Amygdala (tissue), 56 donors: Measurements from ENCODE around the gene GLIS1.

Experiments used
- DNase-seq, 56 donors: peaks; one replicate each; lab custom pipeline; 2025; lab: John Stamatoyannopoulos, UW

The GLIS1 gene

DNA sequence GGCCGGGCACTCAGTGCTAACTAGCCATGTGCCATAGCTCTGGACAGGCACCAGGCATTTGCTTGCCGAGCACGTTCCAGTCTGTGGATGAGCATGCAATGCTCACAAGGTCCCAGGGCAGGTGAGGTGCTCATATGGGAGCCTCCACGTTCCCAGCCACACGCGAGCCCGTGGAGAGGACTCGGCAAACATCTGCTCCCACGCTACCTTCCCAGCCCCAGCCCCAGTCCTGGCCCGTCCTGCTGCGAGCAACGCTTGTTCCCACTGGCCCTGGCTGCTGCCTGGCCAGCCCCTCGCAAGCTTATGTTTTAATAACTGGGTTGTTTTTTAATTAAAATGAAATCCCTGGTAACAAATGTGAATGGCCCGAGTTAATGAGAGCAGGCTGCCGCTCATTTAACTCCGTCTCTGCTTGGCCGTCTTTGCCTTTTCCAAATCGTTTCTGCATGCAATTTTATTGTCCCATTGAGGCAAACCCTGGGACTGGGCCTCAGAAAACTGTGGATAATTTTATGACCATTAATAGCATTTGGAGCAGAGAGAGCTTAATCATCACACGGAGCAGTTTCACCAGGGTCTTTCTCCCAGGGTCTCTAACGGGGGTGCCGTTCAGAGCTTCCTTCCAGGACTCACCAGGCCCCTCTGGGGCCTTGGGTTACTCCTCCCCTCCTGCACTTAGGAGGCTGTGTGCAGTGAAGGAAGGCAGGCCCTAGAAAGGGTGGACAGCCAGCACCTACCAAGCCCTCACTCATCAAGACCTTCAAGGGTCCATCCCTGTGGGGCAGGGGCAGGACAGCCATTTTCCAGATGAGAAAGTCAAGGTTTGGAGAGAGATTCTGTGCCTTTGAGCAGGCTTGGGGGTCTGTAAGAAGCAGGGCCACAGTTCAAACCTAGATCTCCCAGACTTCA is 136.8 kb downstream of the GLIS1 start:
- no peak for DNase-seq

DNA sequence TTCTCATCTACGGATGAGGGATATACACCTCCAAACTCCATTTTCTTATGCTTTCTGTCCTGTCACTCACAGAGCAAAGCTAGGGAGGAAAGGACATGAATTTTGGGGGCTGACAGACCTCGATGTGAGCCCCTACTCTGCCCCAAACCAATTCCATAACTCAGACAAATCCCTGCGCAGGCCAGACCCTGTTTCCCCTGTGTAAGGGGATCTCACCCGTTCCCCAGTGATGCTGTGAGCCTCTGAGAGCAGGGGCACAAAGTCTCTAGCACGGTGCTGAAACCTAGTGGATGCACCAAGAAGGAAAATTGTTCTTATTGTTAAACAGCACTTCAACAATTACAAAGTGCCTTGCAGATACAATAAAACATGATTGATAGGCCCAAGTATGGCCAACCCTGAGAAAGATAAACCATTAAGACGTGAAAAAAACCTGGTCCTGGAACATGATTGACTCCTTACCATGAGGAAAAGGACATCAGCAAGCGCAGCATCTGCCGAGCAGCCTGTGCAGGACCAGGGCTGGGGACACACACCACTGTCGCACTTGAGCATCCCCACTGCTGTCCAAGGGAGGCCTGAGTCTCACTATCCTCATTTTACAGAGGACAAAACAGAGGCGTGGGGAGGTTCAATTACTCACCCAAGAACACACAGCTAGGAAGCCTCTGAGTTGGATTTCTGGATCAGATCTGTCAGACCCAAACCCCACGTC is 137.8 kb downstream of the GLIS1 start:
- no peak for DNase-seq

DNA sequence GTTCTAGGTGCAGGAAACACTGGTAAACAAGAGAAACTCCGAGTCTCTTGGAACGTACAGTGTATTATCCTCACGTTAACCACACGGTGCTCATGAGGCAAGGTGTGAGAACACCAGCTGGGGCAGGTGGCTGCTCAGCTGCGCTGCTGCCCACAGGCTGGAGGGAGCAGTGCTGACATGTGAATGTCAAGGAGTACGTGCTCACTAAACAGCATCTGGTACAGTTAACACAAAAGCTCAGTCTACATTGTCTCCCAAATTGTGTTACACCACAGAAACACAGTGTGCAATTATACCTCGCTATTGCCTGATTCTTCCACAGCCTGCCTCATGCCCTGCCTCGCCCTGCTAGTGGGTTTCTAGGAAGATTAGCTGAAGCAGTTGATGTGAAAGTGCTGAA is 138.4 kb downstream of the GLIS1 start:
- DNase-seq = no peak

DNA sequence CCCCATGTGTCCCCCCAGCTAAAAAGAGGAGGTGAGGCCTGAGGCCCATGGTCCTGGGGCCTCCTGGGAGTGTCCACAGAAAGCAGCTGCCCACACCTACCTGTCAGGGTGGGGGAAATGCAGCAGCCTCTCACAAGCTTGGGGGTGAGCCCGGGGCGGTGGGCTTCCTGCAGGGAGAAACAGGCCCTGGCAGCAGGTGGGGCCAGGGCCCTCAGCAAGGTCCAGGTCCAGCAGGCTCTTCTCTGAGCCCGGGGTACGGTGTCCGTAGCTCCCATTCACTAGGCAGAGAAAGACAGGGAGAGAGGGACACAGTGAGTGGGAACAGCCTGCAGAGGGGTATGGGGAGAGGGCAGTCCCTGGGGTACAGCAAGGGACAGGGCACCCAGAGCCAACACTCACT is 139.0 kb downstream of the GLIS1 start:
- DNase-seq = no peak

DNA sequence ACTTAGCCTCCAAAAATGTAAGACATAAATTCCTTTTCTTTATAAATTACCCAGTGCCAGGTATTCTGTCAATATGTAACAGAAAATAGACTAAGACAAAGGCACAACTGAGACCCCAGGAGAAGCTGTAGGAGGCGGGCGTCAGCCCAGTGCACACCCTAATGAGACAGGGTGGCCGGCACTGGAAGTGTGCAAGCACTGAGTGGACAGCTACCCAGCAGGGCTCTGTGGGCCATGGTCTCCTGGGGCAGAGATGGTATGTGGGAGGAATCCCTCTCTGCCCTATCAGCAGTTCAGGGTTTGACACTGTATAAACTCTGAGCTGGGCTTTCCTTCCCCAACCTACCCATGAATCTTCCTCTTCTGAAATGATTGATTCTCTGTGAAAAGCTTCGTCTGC is 139.5 kb downstream of the GLIS1 start:
- no peak for DNase-seq

DNA sequence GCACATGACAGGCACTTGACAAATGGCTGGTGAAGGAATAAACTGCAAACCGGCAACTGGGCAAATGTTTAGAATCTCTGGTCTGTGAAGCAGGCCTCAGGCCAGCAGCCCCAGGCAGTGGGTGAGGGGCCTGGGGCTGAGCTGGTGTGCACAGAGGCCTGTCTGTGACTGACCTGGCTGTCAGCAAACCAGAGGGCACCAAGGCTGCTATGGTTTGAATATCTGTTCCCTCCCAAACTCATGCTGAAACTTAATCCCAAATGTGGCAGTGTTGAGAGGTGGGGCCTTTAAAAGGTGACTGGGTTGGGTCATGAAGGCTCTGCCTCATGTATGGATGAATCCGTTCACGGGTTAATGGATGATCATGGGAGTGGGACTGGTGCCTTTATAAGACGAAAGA is 140.0 kb downstream of the GLIS1 start:
- DNase-seq = no peak

DNA sequence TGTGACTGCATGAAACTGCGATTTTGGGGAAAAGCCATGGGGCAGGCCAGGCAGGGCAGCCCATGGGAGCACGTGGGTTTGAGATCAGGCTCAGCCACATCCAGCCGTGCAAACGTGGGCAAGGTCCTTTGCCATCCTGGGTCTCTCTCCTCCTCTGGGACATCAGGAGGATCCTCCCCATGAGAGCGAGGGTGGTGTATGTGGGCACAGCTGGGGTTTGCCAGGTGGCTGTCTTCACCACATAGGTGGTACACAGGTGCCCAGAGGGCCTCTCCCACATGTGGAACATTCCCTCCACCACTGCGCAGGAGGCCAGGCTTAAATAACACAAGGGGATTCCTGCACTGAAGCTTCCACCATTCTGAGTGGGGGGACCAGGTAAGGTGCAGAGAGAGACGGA is 143.1 kb downstream of the GLIS1 start:
- no peak for DNase-seq

DNA sequence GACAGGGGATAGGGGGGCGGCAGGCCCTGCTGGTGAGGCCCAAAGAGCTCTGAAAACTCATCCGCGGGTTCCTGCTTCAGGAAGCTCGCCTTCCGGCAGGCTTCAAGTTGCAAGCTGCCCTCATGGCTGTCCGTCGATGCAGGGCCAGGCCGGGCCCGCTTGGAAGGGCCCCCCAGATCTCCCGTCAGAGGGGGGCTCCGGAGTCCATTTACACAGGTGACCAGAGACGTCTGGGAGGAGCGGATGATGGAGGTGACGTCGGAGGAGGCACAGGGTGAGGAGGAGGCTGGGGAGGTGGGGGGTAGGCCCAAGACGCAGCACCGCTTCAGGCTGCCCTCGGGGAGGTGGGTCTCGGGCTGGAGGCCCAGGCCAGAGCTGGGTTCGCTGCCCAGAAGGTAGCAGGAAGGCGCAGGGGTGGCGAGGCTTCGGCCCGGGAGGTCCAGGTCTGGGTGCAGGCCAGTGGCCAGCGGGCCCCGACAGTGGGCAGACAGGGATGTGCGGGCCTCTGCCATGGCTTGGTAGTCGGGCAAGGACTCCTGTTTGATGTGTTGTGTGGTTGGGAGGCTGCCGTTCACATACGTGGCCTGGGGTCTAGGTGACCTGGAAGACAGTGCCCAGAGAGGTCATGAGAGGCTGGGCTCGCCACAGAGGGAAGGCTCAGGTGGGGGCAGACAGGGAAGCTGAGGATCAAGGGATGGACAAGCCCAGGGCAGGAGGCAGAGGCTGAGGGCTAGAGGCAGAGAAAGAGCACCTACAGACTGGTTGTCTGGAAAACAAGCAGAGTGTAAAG is 144.4 kb downstream of the GLIS1 start:
- DNase-seq = no peak

DNA sequence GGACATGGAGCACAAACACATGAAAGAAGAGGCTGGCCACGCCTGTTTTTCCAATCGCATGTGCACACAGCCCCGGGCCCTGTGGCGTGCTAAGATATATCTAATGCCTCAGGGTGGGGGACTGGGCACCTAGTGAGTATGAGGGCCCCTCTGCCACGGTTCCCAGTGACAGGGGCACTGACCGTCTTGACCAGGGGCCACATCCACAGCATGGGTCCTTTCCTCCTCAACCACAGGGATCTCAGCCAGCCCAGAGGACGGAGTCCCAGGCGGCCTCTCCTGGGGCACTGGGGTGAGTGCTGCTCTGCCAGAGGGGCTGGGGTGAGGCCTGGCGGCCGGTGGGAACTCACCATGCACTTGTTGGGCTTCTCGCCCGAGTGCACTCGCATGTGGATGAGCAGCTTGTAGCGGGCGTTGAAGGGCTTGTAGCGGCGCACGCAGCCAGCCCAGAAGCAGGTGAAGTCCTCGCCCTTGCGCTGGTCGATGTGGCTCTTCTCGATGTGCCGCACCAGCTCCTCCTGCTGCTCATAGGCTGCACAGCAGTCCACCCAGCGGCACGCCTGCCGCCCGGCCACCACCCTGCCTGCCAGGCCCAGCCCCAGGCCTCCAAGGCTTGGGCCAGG is 145.1 kb downstream of the GLIS1 start:
- no peak for DNase-seq

DNA sequence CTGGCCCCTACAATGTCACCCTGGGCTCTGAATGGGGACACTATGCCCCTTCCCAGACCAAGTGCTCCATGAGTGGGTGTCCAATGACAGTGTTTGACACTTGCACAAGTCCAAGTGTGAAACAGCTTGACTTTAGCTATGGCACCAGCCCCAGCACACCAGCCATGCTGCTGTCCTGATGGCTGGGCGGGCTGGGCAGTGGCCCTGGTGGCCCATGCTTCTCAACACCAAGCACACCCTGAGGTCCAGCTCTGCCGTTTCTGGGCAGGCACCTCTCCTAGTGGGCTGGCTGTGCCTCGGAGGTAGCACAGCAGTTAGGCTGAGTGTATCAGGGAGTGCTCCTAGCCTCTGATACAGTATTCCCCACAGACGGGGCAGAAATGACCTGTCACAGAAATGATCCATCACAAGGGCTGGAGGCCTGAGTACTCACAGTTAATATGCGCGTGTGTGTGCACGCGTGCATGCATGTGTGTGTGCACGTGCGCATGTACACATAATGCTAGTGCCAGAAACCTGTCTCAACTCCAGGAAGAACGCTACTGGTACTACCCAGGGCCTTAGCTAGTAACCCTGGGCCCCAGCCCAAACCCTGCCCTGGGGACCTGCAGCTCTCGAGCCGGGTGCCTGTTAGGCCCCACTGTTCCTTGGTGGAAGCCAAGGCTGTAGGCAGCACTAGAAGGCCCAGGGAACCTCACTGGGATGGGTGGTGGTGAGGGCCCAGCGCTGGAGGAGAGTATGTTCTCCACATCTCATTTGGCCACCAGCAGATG is 145.8 kb downstream of the GLIS1 start:
- DNase-seq = no peak

DNA sequence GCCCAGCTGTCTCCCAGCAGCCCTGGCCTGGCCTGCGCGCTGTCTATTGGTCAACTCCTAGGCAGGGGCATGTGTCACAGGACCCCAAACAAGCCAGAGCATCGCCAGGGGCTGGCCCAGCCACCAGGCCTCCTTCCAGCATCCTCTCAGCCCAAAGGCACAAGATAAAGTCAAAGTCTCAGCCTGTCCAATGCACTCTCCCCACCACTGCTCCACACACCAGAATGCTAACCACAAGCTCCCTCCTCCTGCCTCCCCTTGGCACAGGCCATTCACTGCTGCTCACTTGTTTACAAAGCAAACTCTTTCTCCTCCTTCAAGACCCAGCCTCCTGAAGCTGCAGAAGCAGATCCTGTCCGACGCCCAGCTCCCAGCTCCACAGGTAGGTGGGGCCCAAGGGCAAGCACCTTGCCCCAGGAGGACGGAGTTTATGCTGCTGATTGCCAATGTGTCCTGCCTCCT is 146.4 kb downstream of the GLIS1 start:
- no peak for DNase-seq

DNA sequence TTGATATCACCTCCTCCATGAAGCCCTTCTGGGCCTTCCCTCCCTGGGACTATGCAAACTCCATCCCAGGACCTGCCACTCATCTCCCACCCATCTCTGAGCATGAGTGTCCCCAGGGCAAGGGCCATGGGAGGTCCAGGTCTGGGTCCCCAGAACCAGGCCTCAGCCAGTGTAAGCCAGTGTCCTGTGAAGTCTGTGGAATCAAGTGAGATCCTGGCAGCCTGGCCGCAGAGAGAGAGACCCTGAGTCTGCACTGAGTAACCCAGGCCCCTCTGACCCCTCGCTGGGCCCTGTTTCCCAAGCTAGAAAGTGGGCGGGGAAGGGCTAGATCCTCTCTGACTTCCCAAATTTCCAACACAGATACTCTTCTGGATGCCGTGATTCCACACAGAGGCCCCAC is 147.0 kb downstream of the GLIS1 start:
- DNase-seq = no peak

DNA sequence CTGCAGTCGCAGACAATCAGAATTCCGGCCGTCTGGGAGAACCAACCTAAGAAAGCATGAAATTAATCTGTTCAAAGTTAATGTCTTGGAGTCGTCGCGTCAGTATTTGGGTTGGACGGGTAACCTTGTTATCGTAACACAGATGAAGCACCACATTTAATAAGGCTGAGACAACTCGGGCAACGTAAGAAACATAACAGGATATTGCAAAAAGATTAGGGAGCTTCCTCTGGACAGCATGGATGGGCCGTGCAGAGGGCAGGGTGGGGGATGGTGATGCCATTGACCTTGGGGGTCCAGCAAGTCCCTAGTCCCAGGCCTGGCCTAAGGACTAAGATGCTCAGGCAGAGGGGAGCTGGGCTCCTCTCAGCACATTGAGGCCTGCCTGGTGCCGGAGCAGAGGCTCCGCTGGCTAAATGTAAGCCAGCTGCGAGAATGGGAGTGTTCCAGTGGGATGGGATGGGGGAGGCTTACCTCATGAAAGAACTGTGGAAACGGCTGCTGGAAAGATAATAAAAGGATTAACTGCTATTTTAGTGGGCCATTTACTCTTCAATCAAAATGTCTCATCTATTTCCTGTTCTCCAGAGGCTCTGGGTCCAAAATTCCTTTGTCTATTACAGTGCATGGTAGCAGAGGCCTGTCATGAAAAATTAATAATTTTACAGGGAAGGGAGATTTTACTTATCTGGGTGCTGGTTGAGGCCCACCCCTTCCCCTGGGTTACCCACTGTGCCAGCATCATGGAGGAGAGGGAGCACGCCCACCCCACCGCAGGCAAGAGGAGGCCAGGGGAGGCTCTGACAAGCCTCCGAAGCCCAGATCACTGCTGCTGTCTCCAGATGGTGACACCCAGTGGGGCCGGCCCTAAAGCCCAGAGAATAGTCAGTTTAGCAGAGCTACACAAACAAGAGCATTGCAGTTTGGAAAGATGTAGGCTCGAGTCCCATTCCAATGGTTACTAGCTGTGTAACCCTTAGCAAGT is 148.1 kb downstream of the GLIS1 start:
- no peak for DNase-seq

DNA sequence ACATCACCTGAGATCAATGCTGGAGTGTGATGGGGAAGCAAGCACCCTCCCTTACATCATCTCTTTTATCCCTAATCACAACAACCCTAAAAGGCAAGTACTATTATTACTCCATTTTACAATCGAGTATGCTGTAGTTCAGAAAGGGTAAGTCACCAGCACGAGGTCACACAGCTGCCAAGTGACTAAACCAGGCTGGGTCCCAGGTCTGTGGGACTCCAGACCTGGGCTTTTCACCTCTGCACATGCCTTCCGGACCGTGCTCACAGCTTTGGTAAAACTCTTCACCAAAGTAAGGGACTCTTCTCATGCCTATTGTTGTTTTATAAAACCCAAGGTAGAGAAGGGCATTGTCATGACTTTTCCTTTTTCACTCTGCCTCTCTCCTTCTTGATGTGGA is 148.9 kb downstream of the GLIS1 start:
- DNase-seq = no peak

DNA sequence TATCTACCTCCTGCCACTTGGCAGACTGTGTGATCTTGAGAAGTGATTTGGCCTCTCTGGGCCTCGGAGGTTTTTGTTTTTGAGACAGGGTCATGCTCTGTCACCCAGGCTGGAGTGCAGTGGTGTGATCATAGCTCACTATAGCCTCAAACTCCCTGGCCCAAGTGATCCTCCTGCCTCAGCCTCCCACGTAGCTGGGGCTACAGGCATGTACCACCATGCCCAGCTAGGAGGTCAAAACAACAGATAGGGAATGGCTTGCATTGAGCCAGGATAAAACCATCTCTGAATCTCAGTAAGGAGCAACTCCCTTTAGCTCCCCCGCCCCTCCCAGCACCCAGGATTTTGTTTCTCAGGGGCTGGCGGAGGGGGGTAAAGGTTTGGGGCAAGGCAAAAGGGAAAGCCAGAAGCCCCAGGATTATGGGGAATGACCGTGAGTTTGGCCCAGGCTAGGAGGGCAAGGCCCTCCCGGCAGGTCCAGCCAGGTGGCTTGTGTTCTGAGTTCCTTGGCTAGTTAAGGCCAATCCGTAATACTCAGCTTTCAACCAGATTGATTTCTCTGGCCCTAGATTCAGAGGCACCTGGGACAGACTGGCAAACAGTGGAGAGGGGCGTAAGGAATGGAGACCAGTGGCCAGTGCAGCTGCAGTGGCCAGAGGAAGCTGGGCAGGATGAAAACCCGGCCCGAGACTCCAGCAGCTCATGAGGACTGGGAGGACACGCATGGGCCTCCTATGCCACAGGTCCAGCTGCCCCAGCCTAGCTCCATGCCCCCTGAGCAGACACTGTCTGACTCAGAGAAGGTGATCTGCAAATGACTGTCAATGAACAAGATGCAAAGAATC is 149.7 kb downstream of the GLIS1 start:
- no peak for DNase-seq

DNA sequence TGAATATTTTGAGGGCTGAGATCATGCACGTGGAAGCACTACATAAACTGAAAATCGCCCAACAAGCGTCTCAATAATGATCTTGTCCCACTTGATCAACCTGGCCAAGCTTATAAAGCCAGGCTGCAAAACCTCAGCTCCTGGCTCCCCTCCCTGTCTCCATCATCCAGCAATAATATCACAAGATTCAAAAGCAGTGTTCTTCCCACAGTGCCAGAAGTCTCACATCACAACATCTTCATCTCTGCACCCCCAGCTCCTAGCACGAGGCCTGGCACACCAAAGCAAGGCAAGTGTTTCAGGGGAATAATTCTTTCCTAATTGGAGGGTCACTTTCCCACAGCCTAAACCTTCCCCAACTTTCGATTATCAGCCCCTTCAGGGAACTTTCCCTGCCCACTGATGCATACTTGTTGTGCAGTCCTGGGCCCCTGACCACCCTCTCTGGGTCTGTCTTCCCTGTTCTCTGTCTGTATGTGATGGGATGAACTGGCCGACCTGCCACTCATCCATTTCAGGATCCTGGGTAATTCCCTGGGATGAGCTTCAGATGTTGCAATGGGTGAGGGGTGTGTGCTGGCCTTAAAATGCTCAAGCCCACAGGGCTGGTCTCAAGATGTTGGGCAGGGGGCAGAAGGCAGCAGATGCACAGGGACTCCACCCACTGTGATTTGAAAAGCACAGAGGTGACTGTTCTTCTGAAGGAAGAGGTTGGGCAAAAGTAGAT is 150.7 kb downstream of the GLIS1 start:
- DNase-seq = no peak
